ENCODE measurements around the gene GRM2.
A peak's percentile ranks its signal among the peaks of the same experiment; 100 is the strongest.

DNA sequence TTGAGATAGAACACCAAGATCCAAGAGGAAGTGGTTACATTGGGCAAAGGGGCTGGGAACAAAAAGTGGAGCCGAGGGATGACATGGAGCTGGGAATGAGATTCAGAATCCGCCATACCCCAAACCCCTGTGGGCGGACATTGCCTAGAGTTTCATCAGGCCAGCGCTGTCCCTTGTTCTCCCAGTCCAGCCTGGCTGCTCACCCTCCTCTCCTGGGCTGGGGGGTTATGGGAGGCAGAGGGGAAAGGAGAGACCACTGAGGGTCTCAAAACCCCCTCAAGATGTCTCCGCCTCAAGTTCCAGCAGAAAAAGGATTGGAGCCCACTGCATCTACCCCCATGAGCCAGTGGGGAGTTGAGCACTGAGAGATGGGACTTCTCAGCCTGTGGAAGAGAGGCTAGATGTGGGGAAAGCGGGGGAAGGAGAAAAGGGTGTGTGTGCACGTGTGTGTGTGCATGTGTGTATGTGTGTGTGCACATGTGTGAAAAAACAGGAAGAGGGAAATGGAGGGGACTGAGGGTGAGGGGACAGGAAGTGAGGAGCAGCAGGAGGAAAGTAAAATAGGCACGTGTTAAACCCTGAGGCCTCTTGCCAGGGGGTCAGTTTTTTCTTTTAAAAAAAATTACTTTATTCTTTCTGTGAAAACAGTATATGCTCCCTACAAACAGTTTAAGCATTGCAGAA, 14.3 kb downstream of the GRM2 start:
- TF ChIP-seq SPI1 (IDR thresholded peaks at IDR 0.05; ENCODE audit: low read depth, low read length), result 0 out of 2 replicates have a peak, but pooled peaks have one; percentile 21
- no peak for TF ChIP-seq POLR2A (IDR thresholded peaks at IDR 0.05; ENCODE audit: low read depth, low read length)
